ENCODE data around the gene ULBP3.

Gene ULBP3

GRCh38 chr6:150075034-150075421, 6.1 kb upstream of the ULBP3 start:
- DNase-seq: no peak

- peak; percentile 25 for DNase-seq
Observed at GRCh38 chr6:150074396-150075033, 5.6 kb upstream of the ULBP3 start.

GRCh38 chr6:150072201-150072600, 3.3 kb upstream of the ULBP3 start:
- DNase-seq: peak; percentile 81

- no peak for DNase-seq
Observed at GRCh38 chr6:150070236-150070818, 1.4 kb upstream of the ULBP3 start.

- no peak for DNase-seq
Observed at GRCh38 chr6:150069706-150070105, 785 bp upstream of the ULBP3 start.

- DNase-seq: peak; percentile 61
Observed at GRCh38 chr6:150068151-150068550, 770 bp downstream of the ULBP3 start.

- DNase-seq: peak; percentile 27
Observed at GRCh38 chr6:150065083-150065482, 3.8 kb downstream of the ULBP3 start.

- DNase-seq: no peak
Observed at GRCh38 chr6:150063640-150064039, 5.3 kb downstream of the ULBP3 start.

GRCh38 chr6:150059973-150060372, 8.9 kb downstream of the ULBP3 start:
- DNase-seq: peak; percentile 62

GRCh38 chr6:150058986-150059385, 9.9 kb downstream of the ULBP3 start:
- DNase-seq: peak; percentile 12

- DNase-seq: peak; percentile 58
Observed at GRCh38 chr6:150058231-150058792, 10.6 kb downstream of the ULBP3 start.

- peak; percentile 52 for DNase-seq
Observed at GRCh38 chr6:150057501-150057951, 11.4 kb downstream of the ULBP3 start.

- DNase-seq: peak; percentile 17
Observed at GRCh38 chr6:150056916-150057315, 12.0 kb downstream of the ULBP3 start.

- peak; percentile 43 for DNase-seq
Observed at GRCh38 chr6:150056156-150056555, 12.8 kb downstream of the ULBP3 start.

GRCh38 chr6:150055131-150055530, 13.8 kb downstream of the ULBP3 start:
- DNase-seq: peak; percentile 16

- DNase-seq: peak; percentile 9
Observed at GRCh38 chr6:150053450-150053849, 15.5 kb downstream of the ULBP3 start.

GRCh38 chr6:150050846-150051245, 18.1 kb downstream of the ULBP3 start:
- no peak for DNase-seq

- peak; percentile 3 for DNase-seq
Observed at GRCh38 chr6:150048099-150048498, 20.8 kb downstream of the ULBP3 start.

- peak; percentile 12 for DNase-seq
Observed at GRCh38 chr6:150046943-150047342, 22.0 kb downstream of the ULBP3 start.

- DNase-seq: peak; percentile 51
Observed at GRCh38 chr6:150044621-150045145, 24.2 kb downstream of the ULBP3 start.

- DNase-seq: peak; percentile 50
Observed at GRCh38 chr6:150043501-150044412, 25.2 kb downstream of the ULBP3 start.

GRCh38 chr6:150043096-150043495, 25.8 kb downstream of the ULBP3 start:
- peak; percentile 22 for DNase-seq
